A673 (cell line): ENCODE data around the gene PLK4. TPM values are rescaled to one million over a fixed set of nuclear protein-coding genes. Genes with fewer than 3 reads are reported as not detected.
"Not testable (repeated sequence)": the region's sequence is repeated elsewhere in the genome, so short reads cannot be mapped to it uniquely, and the experiment has no call there.

ENCODE experiments used
- BruUV-seq: library from RNA; stranded (reverse); fragments of 400-500 nt; replicated peaks from 2 replicates; lab custom pipeline; 2021; lab: Mats Ljungman, UMichigan
- CTCF ChIA-PET: fragments of 300-600 bp; sonication (Branson Sonifier 250); formaldehyde crosslinking; loops from one replicate; lab custom pipeline; 2022; ENCODE audit warnings: antibody characterized with exemption; lab: Charles Lee
- POLR2A ChIA-PET: fragments of 300-600 bp; sonication (Branson Sonifier 250); formaldehyde crosslinking; loops from one replicate; lab custom pipeline; 2022; ENCODE audit warnings: antibody characterized with exemption; ENCODE audit not compliant: low non-redundant PET; lab: Charles Lee
- DNase-seq: peaks from one replicate; pipeline ENCODE4 v3.0.0-alpha.2; 2015; ENCODE audit warnings: low spot score
- H3K27ac ChIP-seq: fragments of 200-600 bp; sonication (generic); 2 replicates; pipeline ENCODE4 v1.5.1; 2016; ENCODE audit warnings: mixed run types, low read depth, mild to moderate bottlenecking, mixed read lengths, antibody characterized with exemption, low read length; ENCODE audit not compliant: poor library complexity, severe bottlenecking
- H3K27me3 ChIP-seq: fragments of 200-600 bp; sonication (generic); replicated peaks from 2 replicates; pipeline ENCODE4 v1.6.1; 2017; ENCODE audit warnings: mixed run types, low read depth, mild to moderate bottlenecking, mixed read lengths, antibody characterized with exemption, low read length; ENCODE audit not compliant: insufficient read depth, poor library complexity
- H3K36me3 ChIP-seq: fragments of 200-600 bp; sonication (generic); 2 replicates; pipeline ENCODE4 v1.6.1; 2016; ENCODE audit warnings: mixed run types, mild to moderate bottlenecking, mixed read lengths, antibody characterized with exemption, low read length; ENCODE audit not compliant: insufficient read depth, poor library complexity, severe bottlenecking
- H3K4me1 ChIP-seq: fragments of 200-600 bp; sonication (generic); 2 replicates; pipeline ENCODE4 v1.6.1; 2017; ENCODE audit warnings: mixed run types, mild to moderate bottlenecking, mixed read lengths, antibody characterized with exemption, low read length; ENCODE audit not compliant: insufficient read depth, poor library complexity, severe bottlenecking
- H3K4me3 ChIP-seq: fragments of 200-600 bp; sonication (generic); 2 replicates; pipeline ENCODE4 v1.5.1; 2016; ENCODE audit warnings: low read depth, mixed run types, mild to moderate bottlenecking, mixed read lengths, low read length; ENCODE audit not compliant: poor library complexity, severe bottlenecking
- H3K9me3 ChIP-seq: fragments of 200-600 bp; sonication (generic); 2 replicates; pipeline ENCODE4 v1.6.1; 2016; ENCODE audit warnings: mixed run types, low read depth, mild to moderate bottlenecking, mixed read lengths, antibody characterized with exemption, low read length; ENCODE audit not compliant: poor library complexity, severe bottlenecking
- CTCF ChIP-seq: fragments of 300-800, 200-600 bp; sonication (generic); conservative IDR thresholded peaks from 2 replicates; pipeline ENCODE4 v1.5.1; 2017; ENCODE audit warnings: low read depth, mild to moderate bottlenecking, antibody characterized with exemption, low read length, moderate library complexity, mixed read lengths
- EZH2 ChIP-seq: fragments of 200-600 bp; sonication (generic); IDR thresholded peaks from 2 replicates; pipeline ENCODE4 v1.6.1; 2017; ENCODE audit warnings: borderline replicate concordance, low read depth, mild to moderate bottlenecking, mixed read lengths, antibody characterized with exemption, low read length; ENCODE audit not compliant: poor library complexity, severe bottlenecking
- intact Hi-C: fragments of 100-400 bp; cut with micrococcal nuclease; formaldehyde crosslinking; loops from one replicate; pipeline ENCODE4 v1.10.0; 2022; ENCODE audit not compliant: unreplicated experiment
- total RNA-seq: library from RNA; stranded (reverse); gene quantifications from 2 replicates; pipeline ENCODE4 v1.2.3, GENCODE V29; 2021

Gene PLK4
- total RNA-seq, 1 experiment from 2014 or later: 52.4 TPM

- intact Hi-C loops: no loop called here
- Histone ChIP-seq H3K4me1 (no peaks in the 10 kb centered on the region), H3K36me3 (peaks cover 67% of the 10 kb centered on the region), H3K9me3 (no peaks in the 10 kb centered on the region), H3K27ac (no peak overlapping the region), H3K27me3 (no peaks in the 10 kb centered on the region), H3K4me3 (no peak overlapping the region)
- no TSS peak for BruUV-seq
- TF ChIP-seq EZH2: no peak
- no peak for TF ChIP-seq CTCF
- no peak for DNase-seq
- CTCF ChIA-PET: no interaction called here
- POLR2A ChIA-PET: no interaction called here
Observed at GRCh38 chr4:127896528-127896927, 15.8 kb downstream of the PLK4 start.

GRCh38 chr4:127899682-127900081 is 19.0 kb downstream of the PLK4 start:
- H3K4me3 ChIP-seq, BruUV-seq, DNase-seq, H3K9me3 ChIP-seq, CTCF ChIA-PET, H3K27me3 ChIP-seq, H3K27ac ChIP-seq, POLR2A ChIA-PET, intact Hi-C loops, H3K4me1 ChIP-seq: not testable (repeated sequence)
- peaks cover 36% of the 10 kb centered on the region for H3K36me3 ChIP-seq

GRCh38 chr4:127905029-127905428 is 24.3 kb downstream of the PLK4 start:
- no TSS peak for BruUV-seq
- Histone ChIP-seq H3K27ac (no peak overlapping the region), H3K27me3 (no peaks in the 10 kb centered on the region), H3K4me1 (no peaks in the 10 kb centered on the region), H3K9me3 (no peaks in the 10 kb centered on the region), H3K4me3 (no peak overlapping the region), H3K36me3 (no peaks in the 10 kb centered on the region)
- no peak for DNase-seq
- CTCF ChIA-PET: no interaction called here
- intact Hi-C loops: no loop called here
- POLR2A ChIA-PET: no interaction called here
- no peak for TF ChIP-seq EZH2
- no peak for TF ChIP-seq CTCF

- H3K27me3 ChIP-seq: no peaks in the 10 kb centered on the region
- intact Hi-C loops: no loop called here
- no peak overlapping the region for H3K27ac ChIP-seq
- no peak for DNase-seq
- CTCF ChIA-PET: no interaction called here
- BruUV-seq: no TSS peak
- H3K36me3 ChIP-seq: peaks cover 6% of the 10 kb centered on the region
- H3K9me3 ChIP-seq: no peaks in the 10 kb centered on the region
- TF ChIP-seq CTCF (no peak), EZH2 (no peak)
- H3K4me1 ChIP-seq: no peaks in the 10 kb centered on the region
- POLR2A ChIA-PET: interaction anchor here (0.6 kb wide), 1 partner anchor 32 kb away, joined by 4 read pairs; no protein-coding TSS in a partner anchor
- no peak overlapping the region for H3K4me3 ChIP-seq
Observed at GRCh38 chr4:127916512-127916911, 35.8 kb downstream of the PLK4 start.
